ENCODE results near the gene FAM83E. TPM values are rescaled to one million over a fixed set of nuclear protein-coding genes. Genes with fewer than 3 reads are reported as not detected.

Gene FAM83E
- polyA plus RNA-seq, 2 of the 4 experiments (the other 2 are of a cell fraction): 0.16 to 0.41 TPM

DNA sequence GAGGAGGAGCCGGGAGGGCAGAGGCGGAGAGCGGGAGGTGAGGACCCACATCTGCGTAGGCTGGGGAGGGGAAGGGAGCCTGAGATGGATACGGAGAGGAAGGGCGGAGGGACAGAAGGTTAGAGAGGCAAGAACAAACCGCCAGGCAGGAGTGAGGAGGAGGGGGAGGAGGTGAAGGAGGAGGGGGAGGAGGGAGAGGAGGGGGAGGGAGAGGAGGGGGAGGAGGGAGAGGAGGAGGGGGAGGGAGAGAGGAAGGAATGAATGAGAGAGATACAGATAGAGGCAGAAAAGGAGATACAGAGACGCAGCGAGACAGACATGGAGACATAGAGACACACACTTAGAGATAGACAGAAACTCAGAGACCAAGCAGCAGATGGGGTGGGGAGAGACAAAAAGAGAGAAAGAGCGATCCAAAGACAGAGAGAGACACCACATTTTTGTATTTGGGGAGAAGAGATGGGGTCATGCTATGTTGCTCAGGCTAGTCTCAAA is 31.9 kb upstream of the FAM83E start:
- no peak for FAIRE-seq
- no peak for DNase-seq (ENCODE audit: low read depth in 1 of 2, low spot score in 1 of 2)
- H3K9me3 ChIP-seq: no peaks in the 10 kb centered on the region
- ChIA-PET CTCF (interaction anchor here (0.8 to 2.6 kb wide), 22 partner anchors 13 to 324 kb away, joined by 3 to 39 read pairs (median 5); partner anchors contain the start of genes FUT2 and HSD17B14), POLR2A (interaction anchor here (1.0 to 3.1 kb wide), 4 partner anchors 20 to 189 kb away, joined by 3 to 15 read pairs (median 4); no protein-coding TSS in a partner anchor)
- peak overlapping the region; percentile 54 for H3K4me3 ChIP-seq
- TF ChIP-seq POLR2A (IDR thresholded peaks at IDR 0.05; ENCODE audit: low read length) (peak; percentile 22; the same call in 1 of the 2 replicates), RAD21 (conservative IDR thresholded peaks at IDR 0.05 in 1 of 2, IDR thresholded peaks at IDR 0.05 in 1 of 2) (no peak), CHD4 (IDR thresholded peaks at IDR 0.05; ENCODE audit: borderline replicate concordance) (no peak)
- H3K4me1 ChIP-seq: peaks cover 18% of the 10 kb centered on the region; the same call in 2 of the 3 replicates
- peak overlapping the region; percentile 94 for H3K4me2 ChIP-seq
- no peak for ATAC-seq
- peak overlapping the region; percentile 87 to 88 for H3K27ac ChIP-seq
- 13% methylated on average over 9 of the region's 10 CpGs for WGBS (ENCODE audit: missing lambda C conversion rate)

DNA sequence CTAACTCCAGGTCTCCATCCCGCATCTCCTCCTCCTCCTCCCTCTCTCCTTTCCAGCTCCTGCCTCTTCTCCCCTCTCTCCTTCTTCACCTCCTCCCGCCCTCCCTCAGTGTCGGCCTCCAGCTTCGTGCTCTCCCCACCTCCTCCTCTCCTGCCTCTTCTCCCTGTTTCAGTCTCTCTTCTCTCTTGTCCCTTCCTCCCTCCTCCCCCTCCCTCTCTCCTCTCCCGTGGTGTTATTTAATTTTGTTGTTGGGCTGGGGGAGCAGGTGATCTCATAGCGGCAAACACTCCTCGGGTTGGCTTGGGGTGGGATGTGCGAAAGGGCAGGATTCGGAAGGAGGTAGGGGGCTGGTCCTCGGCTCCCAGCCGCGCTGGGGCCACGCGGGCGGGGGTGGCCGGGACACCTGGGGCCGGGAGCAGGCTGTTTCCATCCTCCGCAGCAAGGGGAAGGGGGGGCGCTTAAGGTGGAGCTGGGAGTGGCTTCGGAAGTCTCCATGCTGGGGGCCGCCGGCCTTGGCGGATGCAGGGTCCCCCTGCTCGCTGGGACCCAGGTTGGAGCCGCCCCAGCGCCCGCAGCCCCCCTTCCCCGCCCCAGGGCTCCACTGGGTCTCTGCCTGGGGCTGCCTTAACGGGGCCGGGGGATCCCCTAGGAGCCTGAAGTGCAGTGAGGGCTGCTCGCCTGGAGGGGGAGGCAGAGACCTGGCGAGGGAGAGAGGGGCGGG is 31.3 kb upstream of the FAM83E start, which contains the start of gene CA11:
Gene CA11, minus strand, starts transcription at position 187 of the 721 bp plus-strand sequence. CDS start 555 bp downstream, outside the sequence.
- ATAC-seq (peak; percentile 85 to 90), FAIRE-seq (no peak), DNase-seq (ENCODE audit: low read depth in 1 of 2, low spot score in 1 of 2) (peak; percentile 91 to 97)
- H3K4me3 ChIP-seq: peak within 1 kb of the TSS; percentile 54
- 5% methylated on average over 8 of the region's 33 CpGs for WGBS (ENCODE audit: missing lambda C conversion rate)
- H3K4me2 ChIP-seq: peak within 1 kb of the TSS; percentile 94
- peak within 1 kb of the TSS; percentile 87 to 88 for H3K27ac ChIP-seq
- ChIA-PET POLR2A (interaction anchor here (1.0 to 3.1 kb wide), 9 partner anchors 12 to 315 kb away, joined by 3 to 15 read pairs (median 4); partner anchors contain the start of genes PPP1R15A, RPL18 and SPHK2), CTCF (interaction anchor here (0.5 to 3.5 kb wide), 58 partner anchors 8 to 348 kb away, joined by 3 to 39 read pairs (median 4); partner anchors contain the start of genes FUT1, FUT2, HSD17B14 and IZUMO1)
- H3K4me1 ChIP-seq: peaks cover 18% of the 10 kb centered on the region; the same call in 2 of the 3 replicates
- no peaks in the 10 kb centered on the region for H3K9me3 ChIP-seq
- TF ChIP-seq MAZ (IDR thresholded peaks at IDR 0.05; ENCODE audit: borderline replicate concordance, low read depth, low read length) (peak; percentile 72; the same call in 1 of the 2 replicates), BCL3 (IDR thresholded peaks at IDR 0.05) (0 out of 3 replicates have a peak, but pooled peaks have one; percentile 24), RNF2 (IDR thresholded peaks at IDR 0.05; ENCODE audit: borderline replicate concordance, low read depth) (no peak; the same call in 1 of the 2 replicates), POLR2A (IDR thresholded peaks at IDR 0.05; ENCODE audit: low read length) (no peak; the same call in 1 of the 2 replicates), HOXB5 (CRISPR knock-in tag; IDR thresholded peaks at IDR 0.05) (no peak), SREBF2 (IDR thresholded peaks at IDR 0.05) (no peak), MAX (IDR thresholded peaks at IDR 0.05) (peak; percentile 93), CBX2 (IDR thresholded peaks at IDR 0.05; ENCODE audit: borderline replicate concordance, low read depth) (no peak), CBX8 (IDR thresholded peaks at IDR 0.05) (no peak), FOSB (CRISPR knock-in tag; IDR thresholded peaks at IDR 0.05) (no peak), HOXA7 (CRISPR knock-in tag; IDR thresholded peaks at IDR 0.05) (no peak), HEYL (CRISPR knock-in tag; IDR thresholded peaks at IDR 0.05) (no peak), E2F6 (IDR thresholded peaks at IDR 0.05; ENCODE audit: borderline replicate concordance, low read depth) (peak; percentile 87), NR3C1 (IDR thresholded peaks at IDR 0.05) (no peak), MAFK (IDR thresholded peaks at IDR 0.05; ENCODE audit: partially characterized antibody) (no peak), GATA3 (IDR thresholded peaks at IDR 0.05; ENCODE audit: borderline replicate concordance) (no peak), ZC3H11A (IDR thresholded peaks at IDR 0.05) (no peak), EHMT2 (IDR thresholded peaks at IDR 0.05; ENCODE audit: low read depth) (no peak), KDM1A (IDR thresholded peaks at IDR 0.05; ENCODE audit: low read depth) (0 out of 2 replicates have a peak, but pooled peaks have one; percentile 24), RAD21 (conservative IDR thresholded peaks at IDR 0.05 in 1 of 2, IDR thresholded peaks at IDR 0.05 in 1 of 2) (peak; percentile 97 to 98), TP53 (CRISPR knock-in tag; IDR thresholded peaks at IDR 0.05) (no peak), MYC (IDR thresholded peaks at IDR 0.05; ENCODE audit: borderline replicate concordance, low read length) (0 out of 2 replicates have a peak, but pooled peaks have one; percentile 7), NFE2L2 (conservative IDR thresholded peaks at IDR 0.05; ENCODE audit: low read length) (no peak), EHF (CRISPR knock-in tag; IDR thresholded peaks at IDR 0.05) (no peak), FOXS1 (CRISPR knock-in tag; IDR thresholded peaks at IDR 0.05) (no peak), JUNB (IDR thresholded peaks at IDR 0.05) (no peak), RARB (CRISPR knock-in tag; IDR thresholded peaks at IDR 0.05) (no peak), JUN (IDR thresholded peaks at IDR 0.05) (peak in 1 of 2 experiments; percentile 73; a peak in 3 of 5 replicates), PHF8 (IDR thresholded peaks at IDR 0.05; ENCODE audit: borderline replicate concordance, low read depth) (0 out of 2 replicates have a peak, but pooled peaks have one; percentile 18)
- TF ChIP-seq, protein P1, sequence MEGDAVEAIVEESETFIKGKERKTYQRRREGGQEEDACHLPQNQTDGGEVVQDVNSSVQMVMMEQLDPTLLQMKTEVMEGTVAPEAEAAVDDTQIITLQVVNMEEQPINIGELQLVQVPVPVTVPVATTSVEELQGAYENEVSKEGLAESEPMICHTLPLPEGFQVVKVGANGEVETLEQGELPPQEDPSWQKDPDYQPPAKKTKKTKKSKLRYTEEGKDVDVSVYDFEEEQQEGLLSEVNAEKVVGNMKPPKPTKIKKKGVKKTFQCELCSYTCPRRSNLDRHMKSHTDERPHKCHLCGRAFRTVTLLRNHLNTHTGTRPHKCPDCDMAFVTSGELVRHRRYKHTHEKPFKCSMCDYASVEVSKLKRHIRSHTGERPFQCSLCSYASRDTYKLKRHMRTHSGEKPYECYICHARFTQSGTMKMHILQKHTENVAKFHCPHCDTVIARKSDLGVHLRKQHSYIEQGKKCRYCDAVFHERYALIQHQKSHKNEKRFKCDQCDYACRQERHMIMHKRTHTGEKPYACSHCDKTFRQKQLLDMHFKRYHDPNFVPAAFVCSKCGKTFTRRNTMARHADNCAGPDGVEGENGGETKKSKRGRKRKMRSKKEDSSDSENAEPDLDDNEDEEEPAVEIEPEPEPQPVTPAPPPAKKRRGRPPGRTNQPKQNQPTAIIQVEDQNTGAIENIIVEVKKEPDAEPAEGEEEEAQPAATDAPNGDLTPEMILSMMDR (IDR thresholded peaks at IDR 0.05): peak; percentile 90
- TF ChIP-seq, protein P2, sequence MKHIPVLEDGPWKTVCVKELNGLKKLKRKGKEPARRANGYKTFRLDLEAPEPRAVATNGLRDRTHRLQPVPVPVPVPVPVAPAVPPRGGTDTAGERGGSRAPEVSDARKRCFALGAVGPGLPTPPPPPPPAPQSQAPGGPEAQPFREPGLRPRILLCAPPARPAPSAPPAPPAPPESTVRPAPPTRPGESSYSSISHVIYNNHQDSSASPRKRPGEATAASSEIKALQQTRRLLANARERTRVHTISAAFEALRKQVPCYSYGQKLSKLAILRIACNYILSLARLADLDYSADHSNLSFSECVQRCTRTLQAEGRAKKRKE (CRISPR knock-in tag; IDR thresholded peaks at IDR 0.05; ENCODE audit: low read depth): 0 out of 2 replicates have a peak, but pooled peaks have one; percentile 28
